CD4-positive, alpha-beta T cell treated with Interleukin-4 for 4 hours (primary cell): Measurements from ENCODE around the gene CFAP210.
"Not testable (repeated sequence)": the region's sequence is repeated elsewhere in the genome, so short reads cannot be mapped to it uniquely, and the experiment has no call there.

Source experiments
- DNase-seq: peaks from one replicate; pipeline ENCODE4 v3.0.0-alpha.2; 2020

Gene CFAP210

GRCh38 chr2:169670215-169670651 lies 24.0 kb downstream of the CFAP210 start:
- DNase-seq: no peak

GRCh38 chr2:169667583-169667982 lies 26.6 kb downstream of the CFAP210 start:
- no peak for DNase-seq

GRCh38 chr2:169664978-169665930 lies 29.0 kb downstream of the CFAP210 start:
- DNase-seq: no peak

GRCh38 chr2:169664600-169664977 lies 29.6 kb downstream of the CFAP210 start:
- no peak for DNase-seq

GRCh38 chr2:169663247-169663646 lies 31.0 kb downstream of the CFAP210 start:
- DNase-seq: no peak

GRCh38 chr2:169662744-169663143 lies 31.5 kb downstream of the CFAP210 start:
- no peak for DNase-seq

- DNase-seq: no peak
Observed at GRCh38 chr2:169661265-169661664, 32.9 kb downstream of the CFAP210 start.

- no peak for DNase-seq
Observed at GRCh38 chr2:169659320-169659719, 34.9 kb downstream of the CFAP210 start.

- no peak for DNase-seq
Observed at GRCh38 chr2:169658877-169659276, 35.3 kb downstream of the CFAP210 start.

GRCh38 chr2:169656164-169656563 lies 38.0 kb downstream of the CFAP210 start:
- no peak for DNase-seq

GRCh38 chr2:169653636-169654035 lies 40.6 kb downstream of the CFAP210 start:
- DNase-seq: no peak

- no peak for DNase-seq
Observed at GRCh38 chr2:169649278-169649677, 44.9 kb downstream of the CFAP210 start.

GRCh38 chr2:169647496-169647895 lies 46.7 kb downstream of the CFAP210 start:
- DNase-seq: no peak

- DNase-seq: no peak
Observed at GRCh38 chr2:169644173-169644572, 50.0 kb downstream of the CFAP210 start.

GRCh38 chr2:169641464-169641863 lies 52.7 kb downstream of the CFAP210 start:
- DNase-seq: no peak

- DNase-seq: no peak
Observed at GRCh38 chr2:169640104-169640503, 54.1 kb downstream of the CFAP210 start.

- no peak for DNase-seq
Observed at GRCh38 chr2:169637620-169638019, 56.6 kb downstream of the CFAP210 start.

- no peak for DNase-seq
Observed at GRCh38 chr2:169636440-169637097, 57.6 kb downstream of the CFAP210 start.

- DNase-seq: no peak
Observed at GRCh38 chr2:169625781-169626180, 68.4 kb downstream of the CFAP210 start.

- DNase-seq: no peak
Observed at GRCh38 chr2:169623235-169623634, 71.0 kb downstream of the CFAP210 start.

GRCh38 chr2:169620509-169620908 lies 73.7 kb downstream of the CFAP210 start:
- no peak for DNase-seq

- no peak for DNase-seq
Observed at GRCh38 chr2:169619946-169620345, 74.3 kb downstream of the CFAP210 start.

GRCh38 chr2:169615982-169616381 lies 78.2 kb downstream of the CFAP210 start:
- not testable (repeated sequence) for DNase-seq

GRCh38 chr2:169613876-169614275 lies 80.3 kb downstream of the CFAP210 start:
- DNase-seq: no peak
